SK-N-SH (cell line): Measurements from ENCODE around the gene BRD4. TPM values are rescaled to one million over a fixed set of nuclear protein-coding genes. Genes with fewer than 3 reads are reported as not detected.

Experiments used
- CTCF ChIA-PET: fragments of 300-600, 350-600 bp; formaldehyde crosslinking; extraction: SDS; loops from one replicate; lab custom pipeline; 2021; lab: Yijun Ruan, JAX
- POLR2A ChIA-PET: fragments of 350-600 bp; sonication (Branson Sonifier 250); formaldehyde crosslinking; extraction: SDS; loops from one replicate; lab custom pipeline; 2020; ENCODE audit warnings: antibody characterized with exemption, inconsistent platforms; lab: Yijun Ruan, JAX
- DNase-seq: peaks from one replicate; pipeline ENCODE4 v3.0.0; 2012
- H2AFZ ChIP-seq: fragments of 200-600 bp; sonication (generic); 2 replicates; pipeline ENCODE4 v1.8.1; 2016; ENCODE audit warnings: antibody characterized with exemption, mild to moderate bottlenecking, low read depth
- H3F3A ChIP-seq: fragments of 200-600 bp; sonication (generic); replicated peaks from 2 replicates; pipeline ENCODE3; 2016; ENCODE audit warnings: antibody characterized with exemption, mild to moderate bottlenecking; ENCODE audit not compliant: insufficient read depth
- H3K27ac ChIP-seq, 2 experiments: fragments of 200-500 bp in 1 of 2; fragments of 200-600 bp in 1 of 2; sonication (Bioruptor generic) in 1 of 2; sonication (generic), shearing (Covaris generic) in 1 of 2; 2 replicates each; pipeline versions ENCODE4 v1.5.1 to v1.6.1; 2014 to 2016; ENCODE audit warnings: low read depth in 2 of 2, inconsistent platforms in 1 of 2, low read length in 1 of 2, mild to moderate bottlenecking in 1 of 2, mixed read lengths in 1 of 2
- H3K27me3 ChIP-seq: fragments of 200-600 bp; sonication (generic), shearing (Covaris generic); 2 replicates; pipeline ENCODE4 v1.6.1; 2016; ENCODE audit warnings: mixed run types; ENCODE audit not compliant: insufficient read depth
- H3K36me3 ChIP-seq, 2 experiments: fragments of 200-500 bp in 1 of 2; fragments of 200-600 bp in 1 of 2; sonication (Bioruptor generic) in 1 of 2; sonication (generic) in 1 of 2; replicated peaks in 1 of 2; 2 replicates each; pipeline versions ENCODE3 to v1.5.1; 2014 to 2016; ENCODE audit warnings: low read length in 1 of 2, mild to moderate bottlenecking in 1 of 2; ENCODE audit not compliant: insufficient read depth in 2 of 2, control insufficient read depth in 1 of 2
- H3K4me1 ChIP-seq, 2 experiments: fragments of 200-500 bp in 1 of 2; fragments of 200-600 bp in 1 of 2; sonication (Bioruptor generic) in 1 of 2; sonication (generic), shearing (Covaris generic) in 1 of 2; 2 replicates each; pipeline versions ENCODE4 v1.5.1 to v1.6.1; 2014 to 2016; ENCODE audit warnings: low read depth in 1 of 2, low read length in 1 of 2, mixed run types in 1 of 2; ENCODE audit not compliant: insufficient read depth in 2 of 2, control insufficient read depth in 1 of 2
- H3K4me2 ChIP-seq: fragments of 200-600 bp; sonication (generic), shearing (Covaris generic); 2 replicates; pipeline ENCODE4 v1.6.1; 2017; ENCODE audit warnings: mixed run types
- H3K4me3 ChIP-seq, 2 experiments: fragments of 200-500 bp in 1 of 2; fragments of 200-600 bp in 1 of 2; sonication (Bioruptor generic) in 1 of 2; sonication (generic), shearing (Covaris generic) in 1 of 2; 2 replicates each; pipeline versions ENCODE4 v1.5.1 to v1.8.1; 2014 to 2016; ENCODE audit warnings: low read depth in 2 of 2, inconsistent platforms in 1 of 2, low read length in 1 of 2, mild to moderate bottlenecking in 1 of 2, mixed read lengths in 1 of 2, moderate library complexity in 1 of 2
- H3K79me2 ChIP-seq: fragments of 200-600 bp; sonication (generic); 2 replicates; pipeline ENCODE4 v1.8.1; 2017; ENCODE audit warnings: mild to moderate bottlenecking; ENCODE audit not compliant: insufficient read depth
- H3K9ac ChIP-seq: fragments of 200-600 bp; sonication (generic); 2 replicates; pipeline ENCODE4 v1.6.1; 2017; ENCODE audit warnings: mixed run types
- H3K9me2 ChIP-seq: fragments of 200-600 bp; sonication (generic); 2 replicates; pipeline ENCODE4 v1.6.1; 2017; ENCODE audit warnings: mixed run types
- H3K9me3 ChIP-seq: fragments of 200-600 bp; sonication (generic); 2 replicates; pipeline ENCODE4 v1.6.1; 2017; ENCODE audit warnings: mixed run types, mild to moderate bottlenecking, moderate library complexity
- H4K20me1 ChIP-seq: fragments of 200-600 bp; sonication (generic); 2 replicates; pipeline ENCODE4 v1.6.1; 2017; ENCODE audit warnings: mild to moderate bottlenecking, mixed run types; ENCODE audit not compliant: insufficient read depth
- CHD2 ChIP-seq: fragments of 150-350 bp; IDR thresholded peaks from 2 replicates; pipeline ENCODE4 v1.6.1; 2018; ENCODE audit warnings: low read length; ENCODE audit not compliant: partially characterized antibody
- EP300 ChIP-seq, 2 experiments: IDR thresholded peaks; 2 replicates each; pipeline versions ENCODE4 v1.4.0 to v1.6.1; 2012; ENCODE audit warnings: borderline replicate concordance in 1 of 2, low read depth in 1 of 2, low read length in 1 of 2
- EZH2phosphoT487 ChIP-seq: fragments of 200-600 bp; sonication (generic); IDR thresholded peaks from 2 replicates; pipeline ENCODE4 v1.6.1; 2017; ENCODE audit warnings: low read depth, mixed run types, mild to moderate bottlenecking, antibody characterized with exemption, moderate library complexity, borderline replicate concordance
- FOSL2 ChIP-seq: IDR thresholded peaks from 2 replicates; pipeline ENCODE4 v1.4.0; 2012; ENCODE audit warnings: low read depth, mild to moderate bottlenecking, moderate library complexity, borderline replicate concordance
- FOXM1 ChIP-seq: IDR thresholded peaks from 2 replicates; pipeline ENCODE4 v1.4.0; 2012; ENCODE audit warnings: low read depth, mild to moderate bottlenecking
- JUND ChIP-seq: IDR thresholded peaks from 2 replicates; pipeline ENCODE4 v1.4.0; 2012
- MXI1 ChIP-seq: IDR thresholded peaks from 2 replicates; pipeline ENCODE4 v1.6.1; 2012; ENCODE audit warnings: mild to moderate bottlenecking, low read depth, low read length, improper control_type of control experiment
- REST ChIP-seq: IDR thresholded peaks from 2 replicates; pipeline ENCODE4 v1.6.1; 2012; ENCODE audit warnings: mild to moderate bottlenecking, low read depth, low read length, moderate library complexity
- RXRA ChIP-seq: IDR thresholded peaks from 2 replicates; pipeline ENCODE4 v1.4.0; 2012; ENCODE audit warnings: low read depth, mild to moderate bottlenecking, borderline replicate concordance
- SMC3 ChIP-seq: IDR thresholded peaks from 2 replicates; pipeline ENCODE4 v1.6.1; 2012; ENCODE audit warnings: low read depth, low read length, improper control_type of control experiment
- TAF1 ChIP-seq: IDR thresholded peaks from 2 replicates; pipeline ENCODE4 v1.6.1; 2012; ENCODE audit warnings: low read depth, mild to moderate bottlenecking, low read length, moderate library complexity, borderline replicate concordance
- TCF12 ChIP-seq: IDR thresholded peaks from 2 replicates; pipeline ENCODE4 v1.4.0; 2012
- TEAD4 ChIP-seq: IDR thresholded peaks from 2 replicates; pipeline ENCODE4 v1.4.0; 2012; ENCODE audit warnings: mild to moderate bottlenecking, borderline replicate concordance; ENCODE audit not compliant: insufficient read depth
- USF1 ChIP-seq: IDR thresholded peaks from 2 replicates; pipeline ENCODE4 v1.4.0; 2012; ENCODE audit warnings: low read depth, borderline replicate concordance
- ZBTB33 ChIP-seq: IDR thresholded peaks from 2 replicates; pipeline ENCODE4 v1.4.0; 2012; ENCODE audit warnings: low read depth, borderline replicate concordance
- WGBS: methylation state at CpG from one replicate; pipeline ENCODE4 v1.1.6; 2017; ENCODE audit warnings: low lambda C conversion rate; 5-methylcytosine and 5-hydroxymethylcytosine counted together
- polyA plus RNA-seq, 3 experiments: library from polyadenylated mRNA; depleted of rRNA; stranded (reverse); fragments of >200 nt; gene quantifications; 2 replicates each; pipeline ENCODE4 v1.2.3, GENCODE V29; 2012
- TF ChIP-seq, protein P1 (sequence below): IDR thresholded peaks from 2 replicates; pipeline ENCODE4 v1.4.0; 2012; ENCODE audit warnings: low read depth
- TF ChIP-seq, protein P2 (sequence below): fragments of 150-350 bp; IDR thresholded peaks from 2 replicates; pipeline ENCODE4 v1.6.1; 2016; ENCODE audit warnings: mild to moderate bottlenecking, low read depth, low read length
- TF ChIP-seq, protein P3 (sequence below): IDR thresholded peaks from 2 replicates; pipeline ENCODE4; 2012

The BRD4 gene
- polyA plus RNA-seq, 1 of the 3 experiments (the other 2 are of a cell fraction) = 10.0 TPM

- Histone ChIP-seq H3K79me2 (no peaks in the 10 kb centered on the region), H3K9ac (no peak overlapping the region), H3K4me3 (no peak overlapping the region)
- no peak for DNase-seq
- TF ChIP-seq EZH2phosphoT487 = no peak
- no peak for TF ChIP-seq CHD2
- TF ChIP-seq FOSL2 = no peak
- TF ChIP-seq ZBTB33 = no peak
- TF ChIP-seq JUND = no peak
- TF ChIP-seq TCF12 = no peak
- no peak for TF ChIP-seq REST
- TF ChIP-seq MXI1 = no peak
- no peak for TF ChIP-seq RXRA
- TF ChIP-seq, protein P1, sequence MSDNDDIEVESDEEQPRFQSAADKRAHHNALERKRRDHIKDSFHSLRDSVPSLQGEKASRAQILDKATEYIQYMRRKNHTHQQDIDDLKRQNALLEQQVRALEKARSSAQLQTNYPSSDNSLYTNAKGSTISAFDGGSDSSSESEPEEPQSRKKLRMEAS = no peak
- TF ChIP-seq, protein P2, sequence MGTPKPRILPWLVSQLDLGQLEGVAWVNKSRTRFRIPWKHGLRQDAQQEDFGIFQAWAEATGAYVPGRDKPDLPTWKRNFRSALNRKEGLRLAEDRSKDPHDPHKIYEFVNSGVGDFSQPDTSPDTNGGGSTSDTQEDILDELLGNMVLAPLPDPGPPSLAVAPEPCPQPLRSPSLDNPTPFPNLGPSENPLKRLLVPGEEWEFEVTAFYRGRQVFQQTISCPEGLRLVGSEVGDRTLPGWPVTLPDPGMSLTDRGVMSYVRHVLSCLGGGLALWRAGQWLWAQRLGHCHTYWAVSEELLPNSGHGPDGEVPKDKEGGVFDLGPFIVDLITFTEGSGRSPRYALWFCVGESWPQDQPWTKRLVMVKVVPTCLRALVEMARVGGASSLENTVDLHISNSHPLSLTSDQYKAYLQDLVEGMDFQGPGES = no peak
- no peak for TF ChIP-seq TAF1
- TF ChIP-seq, protein P3, sequence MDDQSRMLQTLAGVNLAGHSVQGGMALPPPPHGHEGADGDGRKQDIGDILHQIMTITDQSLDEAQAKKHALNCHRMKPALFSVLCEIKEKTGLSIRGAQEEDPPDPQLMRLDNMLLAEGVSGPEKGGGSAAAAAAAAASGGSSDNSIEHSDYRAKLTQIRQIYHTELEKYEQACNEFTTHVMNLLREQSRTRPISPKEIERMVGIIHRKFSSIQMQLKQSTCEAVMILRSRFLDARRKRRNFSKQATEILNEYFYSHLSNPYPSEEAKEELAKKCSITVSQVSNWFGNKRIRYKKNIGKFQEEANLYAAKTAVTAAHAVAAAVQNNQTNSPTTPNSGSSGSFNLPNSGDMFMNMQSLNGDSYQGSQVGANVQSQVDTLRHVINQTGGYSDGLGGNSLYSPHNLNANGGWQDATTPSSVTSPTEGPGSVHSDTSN = no peak
- TF ChIP-seq SMC3 = no peak
- no peak for TF ChIP-seq USF1
- no peak for TF ChIP-seq EP300 (IDR thresholded peaks at IDR 0.05; ENCODE audit: borderline replicate concordance in 1 of 2, low read depth in 1 of 2, low read length in 1 of 2)
- TF ChIP-seq FOXM1 = no peak
- no peak for TF ChIP-seq TEAD4
- TF ChIP-seq, all 33 proteins: peak for 0
- H3K27ac ChIP-seq = no peak overlapping the region
- WGBS = 96% methylated on average over 6 of the region's 6 CpGs
- no peak overlapping the region for H2AFZ ChIP-seq
- H3K9me3 ChIP-seq = no peaks in the 10 kb centered on the region
- no peaks in the 10 kb centered on the region for H3K27me3 ChIP-seq
- H3K9me2 ChIP-seq = no peaks in the 10 kb centered on the region
- ChIA-PET POLR2A (no interaction called here), CTCF (interaction anchor here (0.8 kb wide), 1 partner anchor 14 kb away, joined by 3 read pairs; no protein-coding TSS in a partner anchor)
- H3K4me1 ChIP-seq = peaks cover 5 to 9% of the 10 kb centered on the region in 2 experiments; a peak in 3 of 4 replicates
- peaks cover 5% of the 10 kb centered on the region for H3F3A ChIP-seq
- no peaks in the 10 kb centered on the region for H3K36me3 ChIP-seq
- no peak overlapping the region for H3K4me2 ChIP-seq
- no peaks in the 10 kb centered on the region for H4K20me1 ChIP-seq
These were observed 111.5 kb downstream of the BRD4 start for GRCh38 chr19:15220833-15221232.
